HG03159 (cell line): Measurements from ENCODE around the gene ZNF70.

Experiments used
- ATAC-seq: cut with Tn5 transposase; IDR thresholded peaks from one replicate; pipeline ENCODE4 v1.9.1; 2021; ENCODE audit warnings: mild to moderate bottlenecking, moderate library complexity; ENCODE audit not compliant: unreplicated experiment

The ZNF70 gene

DNA sequence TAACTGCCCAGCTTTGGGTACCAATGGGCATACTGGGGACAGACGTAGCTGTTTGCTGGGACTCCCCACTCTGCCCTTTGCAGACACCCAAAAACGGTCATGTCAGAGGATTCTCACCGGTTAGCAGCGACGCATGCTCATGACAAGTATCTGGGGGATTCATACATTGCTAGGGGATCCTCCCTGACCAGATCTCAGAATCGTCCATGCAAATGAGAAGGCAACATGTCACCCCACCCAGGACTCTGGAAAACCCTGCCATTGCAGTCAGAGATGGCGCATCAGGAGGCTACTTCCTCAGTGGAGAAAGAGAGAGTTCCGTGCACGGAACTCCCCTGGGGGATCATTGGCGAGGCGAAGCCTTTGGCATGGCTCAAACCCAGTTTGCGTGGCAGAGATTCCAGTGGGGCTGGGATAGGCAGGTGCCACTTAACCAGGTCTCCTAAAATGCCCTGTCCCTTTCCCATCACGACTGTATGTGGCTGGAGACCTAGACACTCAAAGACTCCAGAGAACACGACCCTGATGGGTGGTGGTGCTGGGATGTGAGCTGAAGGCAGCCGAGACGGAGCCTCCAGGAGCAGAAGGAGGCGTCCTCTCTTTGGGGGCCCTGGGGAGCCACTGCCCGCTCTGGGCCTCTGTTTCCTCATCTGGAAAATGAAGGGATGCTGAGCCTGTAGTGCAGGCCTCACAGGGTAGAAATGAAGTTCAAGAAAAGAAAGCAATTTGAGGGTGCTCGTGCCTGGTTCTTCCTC is 55.2 kb downstream of the ZNF70 start:
- no peak for ATAC-seq

- no peak for ATAC-seq
Measured at GRCh38 chr22:23695141-23695540, 55.8 kb downstream of the ZNF70 start.

- no peak for ATAC-seq
Measured at GRCh38 chr22:23693979-23694680, 56.8 kb downstream of the ZNF70 start.

- ATAC-seq = no peak
Measured at GRCh38 chr22:23692598-23693291, 58.2 kb downstream of the ZNF70 start.

DNA sequence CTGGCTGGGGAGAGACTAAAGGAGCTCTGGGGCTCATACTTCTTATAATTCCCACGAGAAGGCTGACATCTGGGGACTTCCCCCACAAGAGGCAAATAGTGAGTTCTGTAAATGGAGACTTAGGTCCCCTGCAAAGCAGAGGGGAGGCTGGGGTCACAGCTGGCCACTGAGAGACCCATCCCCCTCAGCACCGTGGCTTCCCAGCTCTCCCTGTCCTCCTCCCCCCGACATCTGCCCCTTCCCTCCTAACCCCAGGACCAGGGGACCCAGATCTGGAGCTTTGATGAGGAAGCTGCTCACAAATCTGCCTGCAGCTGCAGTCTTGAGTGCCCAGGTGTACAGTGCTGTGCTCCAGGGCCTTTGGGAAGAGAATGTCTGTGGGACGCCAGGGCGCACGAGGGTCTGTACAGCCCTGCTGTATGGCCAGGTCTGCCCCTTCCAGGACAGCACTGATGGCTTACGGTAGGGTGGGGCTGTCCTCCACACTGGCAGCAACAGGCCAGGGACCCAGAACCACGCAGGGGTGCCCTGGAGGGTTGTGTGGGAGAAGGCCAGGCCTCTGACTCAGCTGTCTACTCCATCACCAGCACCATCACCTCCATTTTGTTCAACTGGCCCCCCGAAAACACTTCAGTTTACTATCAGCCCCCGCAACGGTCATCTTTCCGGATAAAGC is 59.0 kb downstream of the ZNF70 start:
- ATAC-seq = no peak

GRCh38 chr22:23690713-23691112 is 60.2 kb downstream of the ZNF70 start, which contains the start of gene RGL4:
TSS of gene RGL4 (plus strand) at chr22:23691013. CDS start at chr22:23692031, 1,018 bp downstream.
- ATAC-seq = no peak

GRCh38 chr22:23689414-23689813 is 61.5 kb downstream of the ZNF70 start:
- no peak for ATAC-seq
